Transverse colon (tissue), 4 donors: Measurements from ENCODE around the gene MSANTD2. TPM values are rescaled to one million over a fixed set of nuclear protein-coding genes. Genes with fewer than 3 reads are reported as not detected.
A peak's percentile ranks its signal among the peaks of the same experiment; 100 is the strongest.

ENCODE experiments used
- DNase-seq: peaks from one replicate; pipeline ENCODE4 v3.0.0-alpha.2; 2019
- H3K27ac ChIP-seq, 4 donors: fragments of 200-600 bp; sonication (generic); 2 replicates each; pipeline ENCODE4 v1.5.1; 2016 to 2018; ENCODE audit warnings: inconsistent platforms in 4 of 4
- H3K27me3 ChIP-seq: fragments of 200-600 bp; sonication (generic); 2 replicates; pipeline ENCODE4 v1.5.1; 2017; ENCODE audit warnings: inconsistent platforms
- H3K36me3 ChIP-seq, 4 donors: fragments of 200-600 bp; sonication (generic); 2 replicates each; pipeline ENCODE4 v1.5.1; 2017 to 2019; ENCODE audit warnings: inconsistent platforms in 4 of 4
- H3K4me1 ChIP-seq, 4 donors: fragments of 200-600 bp; sonication (generic); 2 replicates each; pipeline ENCODE4 v1.5.1; 2017 to 2020; ENCODE audit warnings: inconsistent platforms in 4 of 4
- H3K4me3 ChIP-seq, 4 donors: fragments of 200-600 bp; sonication (generic); 1 replicate in 1 of 4; 2 replicates in 3 of 4; pipeline versions ENCODE4 v1.5.1 to v1.6.1; 2017 to 2019; ENCODE audit warnings: inconsistent platforms in 4 of 4
- H3K9me3 ChIP-seq, 2 donors: fragments of 200-600 bp; sonication (generic); 2 replicates each; pipeline ENCODE4 v1.5.1; 2017 to 2019; ENCODE audit warnings: inconsistent platforms in 2 of 2
- CTCF ChIP-seq, 5 experiments: fragments of 200-600 bp in 3 of 5; fragments of 450-650 bp in 2 of 5; sonication (generic) in 3 of 5; IDR thresholded peaks; 1 replicate in 2 of 5; 2 replicates in 3 of 5; pipeline ENCODE4 v1.5.1; 2016 to 2017; ENCODE audit warnings: antibody characterized with exemption in 5 of 5, inconsistent platforms in 3 of 5, mild to moderate bottlenecking in 2 of 5, moderate library complexity in 1 of 5
- EP300 ChIP-seq: sonication (generic); formaldehyde crosslinking; IDR thresholded peaks from one replicate; pipeline ENCODE4 v1.6.1; 2017; ENCODE audit warnings: antibody characterized with exemption, low read depth
- POLR2A ChIP-seq: fragments of 450-650 bp; IDR thresholded peaks from one replicate; pipeline ENCODE4 v1.6.1; 2016; ENCODE audit warnings: antibody characterized with exemption, mild to moderate bottlenecking, moderate library complexity
- POLR2AphosphoS5 ChIP-seq, 3 donors: sonication (generic); formaldehyde crosslinking; IDR thresholded peaks; one replicate each; pipeline ENCODE4 v1.6.1; 2016; ENCODE audit warnings: antibody characterized with exemption in 3 of 3
- WGBS, 2 donors: methylation state at CpG; one replicate each; pipeline ENCODE4 v1.1.5; 2018; ENCODE audit warnings: low coverage in 1 of 2; 5-methylcytosine and 5-hydroxymethylcytosine counted together
- in situ Hi-C, 4 donors: fragments of 200-750 bp; cut with MboI; loops; one replicate each; pipeline versions ENCODE4 v1.15.0 to v1.15.1; 2017; ENCODE audit warnings: low sequenced_read_pairs in 3 of 4, low pct_ligation_motif_present in 1 of 4, low pct_unique_long_range_greater_than_20kb in 1 of 4
- intact Hi-C: fragments of 100-400 bp; cut with DNase I; formaldehyde crosslinking; loops from one replicate; pipeline ENCODE4 v1.15.1; 2023; ENCODE audit warnings: low total_unique reads
- total RNA-seq, 4 donors: library from RNA; depleted of rRNA; stranded (reverse); fragments of >200 nt; gene quantifications; one replicate each; pipeline ENCODE4 v1.1.0, GENCODE V29; 2016

The MSANTD2 gene
- total RNA-seq, 4 donors from 2014 or later = 8.1 to 40.0 (median 15.1) TPM

- Histone ChIP-seq H3K27me3 (peaks cover 2% of the 10 kb centered on the region), H3K9me3 (no peaks in the 10 kb centered on the region), H3K36me3 (no peaks in the 10 kb centered on the region), H3K4me3 (no peak overlapping the region), H3K4me1 (peaks cover 4 to 22% (median 6%) of the 10 kb centered on the region in 4 donors), H3K27ac (no peak overlapping the region)
- 88% methylated on average over 2 of the region's 2 CpGs; no CpG with 5 or more reads in 1 of the 2 donors for WGBS, 2 donors
- in situ Hi-C loops = no loop called here
- intact Hi-C loops = no loop called here
- DNase-seq = no peak
- TF ChIP-seq POLR2AphosphoS5 (IDR thresholded peaks at IDR 0.05) (no peak), POLR2A (no peak), EP300 (no peak)
Measured at GRCh38 chr11:124728134-124728533, 72.1 kb downstream of the MSANTD2 start.

GRCh38 chr11:124727474-124727873 is 72.7 kb downstream of the MSANTD2 start:
- intact Hi-C loops (no loop called here), in situ Hi-C loops (no loop called here)
- Histone ChIP-seq H3K4me3 (no peak overlapping the region), H3K9me3 (no peaks in the 10 kb centered on the region), H3K4me1 (peaks cover 4 to 22% (median 6%) of the 10 kb centered on the region in 4 donors), H3K27me3 (peaks cover 2% of the 10 kb centered on the region), H3K36me3 (no peaks in the 10 kb centered on the region), H3K27ac (no peak overlapping the region)
- TF ChIP-seq CTCF (IDR thresholded peaks at IDR 0.05) (no peak), EP300 (no peak), POLR2A (no peak), POLR2AphosphoS5 (IDR thresholded peaks at IDR 0.05) (no peak)
- no peak for DNase-seq
- 78 to 82% methylated on average over 4 of the region's 4 CpGs for WGBS, 2 donors

DNA sequence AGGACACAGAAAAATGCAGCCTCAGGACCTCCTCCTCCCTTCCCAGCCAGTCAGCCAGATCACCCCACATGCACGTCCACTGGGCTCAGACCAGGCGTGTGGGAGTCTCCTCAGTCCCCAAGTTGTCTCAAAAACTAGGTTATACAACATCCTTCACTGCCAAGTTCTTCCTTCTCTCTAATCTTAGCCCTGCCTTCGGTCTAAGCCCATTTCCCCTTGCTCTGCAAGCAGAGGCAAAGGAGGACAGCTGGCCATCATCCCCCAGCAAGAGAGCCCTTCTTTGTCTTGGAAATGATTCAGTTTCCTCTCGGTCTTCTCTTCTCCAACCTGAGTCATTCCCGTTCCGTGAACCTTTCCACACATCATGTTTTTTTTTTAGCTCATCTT is 74.5 kb downstream of the MSANTD2 start:
- Histone ChIP-seq H3K36me3 (no peaks in the 10 kb centered on the region), H3K27ac (no peak overlapping the region), H3K27me3 (peaks cover 12% of the 10 kb centered on the region), H3K9me3 (no peaks in the 10 kb centered on the region), H3K4me3 (no peak overlapping the region), H3K4me1 (peaks cover 4 to 17% (median 6%) of the 10 kb centered on the region in 4 donors)
- intact Hi-C loops (no loop called here), in situ Hi-C loops (no loop called here)
- no peak for DNase-seq
- 50% methylated on average over 3 to 6 of the region's 6 CpGs for WGBS, 2 donors
- no peak for TF ChIP-seq CTCF (IDR thresholded peaks at IDR 0.05)
- no peak for TF ChIP-seq POLR2A
- TF ChIP-seq POLR2AphosphoS5 (IDR thresholded peaks at IDR 0.05) = no peak

DNA sequence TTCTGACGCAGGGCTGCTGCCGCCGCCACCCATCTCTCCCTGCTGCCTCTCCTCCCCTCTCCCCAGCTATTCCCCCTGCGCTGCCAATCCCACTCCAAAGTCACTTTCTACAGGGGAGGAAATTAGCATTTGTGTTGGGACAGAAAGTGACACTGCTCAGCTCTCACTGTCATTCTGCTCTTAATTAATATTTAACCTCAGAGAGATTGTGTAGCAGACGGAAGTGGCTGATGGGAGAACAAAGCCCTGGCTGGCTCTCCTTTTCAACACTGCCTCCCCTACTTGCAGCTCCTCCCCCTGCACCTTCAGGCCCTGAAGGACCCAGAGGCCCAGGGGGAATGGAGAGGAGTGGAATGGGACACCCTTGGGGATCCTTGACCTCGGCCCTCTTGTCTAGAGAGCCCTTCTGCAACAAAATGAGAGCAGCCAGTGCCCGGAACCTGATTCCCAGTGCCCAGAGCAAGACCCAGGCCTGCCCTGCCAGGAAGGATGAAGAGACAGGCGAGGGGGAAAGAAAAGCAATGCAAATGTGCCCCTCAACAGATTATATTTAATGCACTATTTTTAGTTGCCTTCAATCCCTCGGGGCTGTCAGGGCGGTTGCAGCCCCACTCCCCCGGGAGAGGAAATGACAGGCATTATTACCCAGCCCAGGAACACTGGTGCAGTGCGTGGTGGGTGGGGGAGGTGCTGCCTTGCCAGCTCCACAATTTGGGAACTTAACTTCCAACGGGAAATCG is 75.1 kb downstream of the MSANTD2 start:
- Histone ChIP-seq H3K4me1 (peaks cover 4 to 17% (median 6%) of the 10 kb centered on the region in 4 donors), H3K9me3 (no peaks in the 10 kb centered on the region), H3K27me3 (peaks cover 12% of the 10 kb centered on the region), H3K27ac (peak overlapping the region in 3 of 4 donors; percentile 10 to 49 (median 44)), H3K36me3 (no peaks in the 10 kb centered on the region), H3K4me3 (peak overlapping the region in 1 of 4 donors; percentile 0)
- 0 to 28% methylated on average over 5 to 14 of the region's 14 CpGs for WGBS, 2 donors
- in situ Hi-C loops = no loop called here
- TF ChIP-seq POLR2AphosphoS5 (IDR thresholded peaks at IDR 0.05) (no peak), CTCF (IDR thresholded peaks at IDR 0.05) (no peak), EP300 (no peak), POLR2A (no peak)
- intact Hi-C loops = no loop called here
- peak; percentile 42 for DNase-seq
